Right atrium auricular region (tissue), 2 donors: Measurements from ENCODE around the gene PSMB7. TPM values are rescaled to one million over a fixed set of nuclear protein-coding genes. Genes with fewer than 3 reads are reported as not detected.

Experiments used
- DNase-seq: peaks from one replicate; pipeline ENCODE4 v3.0.0-alpha.2; 2019; ENCODE audit warnings: low spot score
- H3K27ac ChIP-seq, 2 donors: fragments of 200-600 bp; sonication (generic); 1 replicate in 1 of 2; 2 replicates in 1 of 2; pipeline ENCODE4 v1.5.1; 2016 to 2019
- H3K27me3 ChIP-seq, 2 donors: fragments of 200-600 bp; sonication (generic); one replicate each; pipeline versions ENCODE4 v1.5.1 to v1.6.0; 2017 to 2019
- H3K36me3 ChIP-seq: fragments of 200-600 bp; sonication (generic); one replicate; pipeline ENCODE4 v1.5.1; 2016
- H3K4me1 ChIP-seq, 2 donors: fragments of 200-600 bp; sonication (generic); one replicate each; pipeline versions ENCODE4 v1.5.1 to v1.6.0; 2017 to 2019
- H3K4me3 ChIP-seq, 2 donors: fragments of 200-600 bp; sonication (generic); 1 replicate in 1 of 2; 2 replicates in 1 of 2; pipeline ENCODE4 v1.5.1; 2017 to 2019; ENCODE audit warnings: mild to moderate bottlenecking in 1 of 2, moderate library complexity in 1 of 2
- H3K9me3 ChIP-seq, 2 donors: fragments of 200-600 bp; sonication (generic); one replicate each; pipeline ENCODE4 v1.5.1; 2019
- CTCF ChIP-seq, 2 donors: fragments of 200-600 bp; sonication (generic); IDR thresholded peaks; one replicate each; pipeline ENCODE4 v1.5.1; 2019; ENCODE audit warnings: antibody characterized with exemption in 2 of 2
- total RNA-seq, 2 donors: library from RNA; depleted of rRNA; stranded (reverse); fragments of >200 nt; gene quantifications; one replicate each; pipeline ENCODE4 v1.1.0, GENCODE V29; 2016

The PSMB7 gene
- total RNA-seq, 2 donors from 2014 or later, result 178 to 207 TPM

- DNase-seq, result no peak
- H3K27ac ChIP-seq, result no peak overlapping the region
- peaks cover 0 to 11% of the 10 kb centered on the region in 2 donors for H3K9me3 ChIP-seq
- H3K27me3 ChIP-seq, result no peaks in the 10 kb centered on the region
- no peak overlapping the region for H3K4me3 ChIP-seq
- H3K4me1 ChIP-seq, result peaks cover 0 to 12% of the 10 kb centered on the region in 2 donors
- H3K36me3 ChIP-seq, result peaks cover 15% of the 10 kb centered on the region
- TF ChIP-seq CTCF (IDR thresholded peaks at IDR 0.05), result no peak
Measured at GRCh38 chr9:124339603-124340146, 75.6 kb downstream of the PSMB7 start.

GRCh38 chr9:124337562-124337961 lies 77.7 kb downstream of the PSMB7 start:
- Histone ChIP-seq H3K9me3 (peaks cover 0 to 11% of the 10 kb centered on the region in 2 donors), H3K4me3 (no peak overlapping the region), H3K4me1 (peaks cover 0 to 3% of the 10 kb centered on the region in 2 donors), H3K36me3 (peaks cover 15% of the 10 kb centered on the region), H3K27me3 (no peaks in the 10 kb centered on the region), H3K27ac (no peak overlapping the region)
- no peak for TF ChIP-seq CTCF (IDR thresholded peaks at IDR 0.05)
- no peak for DNase-seq

- Histone ChIP-seq H3K27me3 (no peaks in the 10 kb centered on the region), H3K4me3 (no peak overlapping the region), H3K36me3 (peaks cover 15% of the 10 kb centered on the region), H3K27ac (no peak overlapping the region), H3K4me1 (no peaks in the 10 kb centered on the region), H3K9me3 (peaks cover 0 to 11% of the 10 kb centered on the region in 2 donors)
- DNase-seq, result no peak
- TF ChIP-seq CTCF (IDR thresholded peaks at IDR 0.05), result no peak
Measured at GRCh38 chr9:124335320-124335707, 79.9 kb downstream of the PSMB7 start.

- no peaks in the 10 kb centered on the region for H3K27me3 ChIP-seq
- peaks cover 19% of the 10 kb centered on the region for H3K36me3 ChIP-seq
- H3K4me3 ChIP-seq, result no peak overlapping the region
- no peak for DNase-seq
- TF ChIP-seq CTCF (IDR thresholded peaks at IDR 0.05), result no peak
- no peak overlapping the region for H3K27ac ChIP-seq
- no peaks in the 10 kb centered on the region for H3K4me1 ChIP-seq
- H3K9me3 ChIP-seq, result peaks cover 0 to 11% of the 10 kb centered on the region in 2 donors
Measured at GRCh38 chr9:124334568-124335319, 80.5 kb downstream of the PSMB7 start.

GRCh38 chr9:124333203-124333579 lies 82.1 kb downstream of the PSMB7 start:
- no peak overlapping the region for H3K4me3 ChIP-seq
- no peak overlapping the region for H3K27ac ChIP-seq
- TF ChIP-seq CTCF (IDR thresholded peaks at IDR 0.05), result no peak
- no peaks in the 10 kb centered on the region for H3K4me1 ChIP-seq
- DNase-seq, result no peak
- H3K9me3 ChIP-seq, result peaks cover 0 to 11% of the 10 kb centered on the region in 2 donors
- H3K27me3 ChIP-seq, result no peaks in the 10 kb centered on the region
- H3K36me3 ChIP-seq, result peaks cover 31% of the 10 kb centered on the region
